ENCODE measurements around the gene ARHGAP15. TPM values are rescaled to one million over a fixed set of nuclear protein-coding genes. Genes with fewer than 3 reads are reported as not detected.

The ARHGAP15 gene
- total RNA-seq, 4 donors from 2014 or later = 0.80 to 53.1 (median 12.7) TPM

- in situ Hi-C loops (cut with MboI; ENCODE audit: low pct_ligation_motif_present in 1 of 4, low pct_unique_long_range_greater_than_20kb in 1 of 4, low sequenced_read_pairs in 3 of 4) (no loop called here), intact Hi-C loops (cut with DNase I; ENCODE audit: low total_unique reads) (no loop called here)
- Histone ChIP-seq H3K36me3 (no peaks in the 10 kb centered on the region), H3K27me3 (no peaks in the 10 kb centered on the region), H3K27ac (no peak overlapping the region), H3K4me1 (no peaks in the 10 kb centered on the region), H3K9me3 (no peaks in the 10 kb centered on the region), H3K4me3 (no peak overlapping the region)
- TF ChIP-seq POLR2A (IDR thresholded peaks at IDR 0.05) (no peak), POLR2AphosphoS5 (IDR thresholded peaks at IDR 0.05) (no peak), EP300 (IDR thresholded peaks at IDR 0.05; ENCODE audit: low read depth) (no peak), CTCF (IDR thresholded peaks at IDR 0.05) (no peak)
- WGBS, 2 donors (ENCODE audit: low coverage in 1 of 2) = 80 to 100% methylated on average over 2 of the region's 2 CpGs
- no peak for DNase-seq
These were observed 324.8 kb downstream of the ARHGAP15 start for GRCh38 chr2:143453981-143454511.

DNA sequence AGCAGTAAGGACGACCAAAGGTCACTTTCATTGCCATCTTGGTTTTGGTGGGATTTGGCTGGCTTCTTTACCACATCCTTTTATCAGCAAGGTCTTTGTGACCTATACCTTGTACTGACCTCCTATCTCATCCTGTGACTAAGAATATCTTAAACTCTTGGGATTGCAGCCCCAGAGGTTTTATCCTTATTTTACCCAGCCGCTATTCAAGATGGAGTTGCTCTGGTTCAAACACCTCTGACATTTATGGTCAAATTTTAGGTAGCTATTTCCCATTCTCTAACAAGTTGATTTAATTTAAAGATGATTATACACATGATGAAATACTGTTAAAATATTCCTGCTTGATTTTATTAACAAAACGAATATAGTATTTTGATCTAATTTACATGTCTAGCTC is 326.1 kb downstream of the ARHGAP15 start:
- no peaks in the 10 kb centered on the region for H3K9me3 ChIP-seq
- H3K4me1 ChIP-seq = no peaks in the 10 kb centered on the region
- H3K4me3 ChIP-seq = no peak overlapping the region
- intact Hi-C loops (cut with DNase I; ENCODE audit: low total_unique reads) (no loop called here), in situ Hi-C loops (cut with MboI; ENCODE audit: low pct_ligation_motif_present in 1 of 4, low pct_unique_long_range_greater_than_20kb in 1 of 4, low sequenced_read_pairs in 3 of 4) (no loop called here)
- no peaks in the 10 kb centered on the region for H3K27me3 ChIP-seq
- WGBS, 2 donors (ENCODE audit: low coverage in 1 of 2) = 93 to 95% methylated on average over 3 of the region's 3 CpGs
- TF ChIP-seq POLR2A (IDR thresholded peaks at IDR 0.05) (no peak), CTCF (IDR thresholded peaks at IDR 0.05) (no peak), POLR2AphosphoS5 (IDR thresholded peaks at IDR 0.05) (no peak)
- no peak overlapping the region for H3K27ac ChIP-seq
- DNase-seq = no peak
- no peaks in the 10 kb centered on the region for H3K36me3 ChIP-seq

DNA sequence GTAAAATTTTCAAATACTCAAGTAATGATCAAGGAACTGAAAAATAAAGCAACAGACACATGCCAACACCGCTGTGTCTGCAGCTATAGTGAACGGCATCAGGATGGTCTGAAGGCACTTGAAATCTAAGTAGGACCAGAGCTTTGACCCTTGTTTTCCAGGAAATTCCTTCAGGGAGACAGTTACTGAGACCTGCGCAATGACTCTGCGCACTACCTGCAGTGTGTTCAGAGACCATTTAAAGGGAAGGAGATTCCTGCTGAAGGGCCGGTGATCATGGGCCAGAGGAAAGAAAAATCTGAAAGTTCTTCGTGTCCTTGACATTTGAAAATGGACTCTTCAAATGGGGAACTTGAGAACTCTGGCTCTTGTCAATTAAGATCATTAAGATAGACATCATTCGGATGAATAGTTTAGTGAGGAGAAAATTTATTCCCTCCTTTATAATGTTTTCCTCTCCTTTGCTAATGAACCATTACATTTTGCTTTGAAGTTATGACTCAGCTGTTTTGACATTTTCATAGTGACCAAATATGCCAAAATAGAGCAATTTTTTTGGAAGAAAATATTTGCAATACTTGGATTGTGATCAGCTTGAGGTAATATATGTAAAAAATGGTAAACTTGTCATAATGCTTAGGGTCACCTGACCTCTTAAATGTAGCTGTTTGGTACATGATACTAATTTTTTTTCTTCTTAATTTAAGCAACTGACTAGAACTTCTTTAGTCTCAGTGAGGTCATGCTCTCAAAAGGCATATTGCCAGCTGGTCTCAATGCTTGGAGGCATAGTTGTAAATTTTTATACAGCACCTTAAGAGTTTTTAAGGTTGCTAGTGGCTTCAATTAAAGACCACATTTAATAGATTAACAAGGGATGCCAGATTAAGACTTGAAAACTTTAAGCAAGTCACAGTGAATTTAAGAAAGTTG is 329.3 kb downstream of the ARHGAP15 start:
- Histone ChIP-seq H3K4me1 (no peaks in the 10 kb centered on the region), H3K4me3 (no peak overlapping the region), H3K27ac (no peak overlapping the region), H3K36me3 (no peaks in the 10 kb centered on the region), H3K27me3 (no peaks in the 10 kb centered on the region), H3K9me3 (no peaks in the 10 kb centered on the region)
- intact Hi-C loops (cut with DNase I; ENCODE audit: low total_unique reads) (no loop called here), in situ Hi-C loops (cut with MboI; ENCODE audit: low pct_ligation_motif_present in 1 of 4, low pct_unique_long_range_greater_than_20kb in 1 of 4, low sequenced_read_pairs in 3 of 4) (no loop called here)
- DNase-seq = no peak
- WGBS, 2 donors (ENCODE audit: low coverage in 1 of 2) = 89 to 94% methylated on average over 3 to 7 of the region's 7 CpGs
- no peak for TF ChIP-seq POLR2A (IDR thresholded peaks at IDR 0.05)
- no peak for TF ChIP-seq EP300 (IDR thresholded peaks at IDR 0.05; ENCODE audit: low read depth)
- no peak for TF ChIP-seq POLR2AphosphoS5 (IDR thresholded peaks at IDR 0.05)
- no peak for TF ChIP-seq CTCF (IDR thresholded peaks at IDR 0.05)

DNA sequence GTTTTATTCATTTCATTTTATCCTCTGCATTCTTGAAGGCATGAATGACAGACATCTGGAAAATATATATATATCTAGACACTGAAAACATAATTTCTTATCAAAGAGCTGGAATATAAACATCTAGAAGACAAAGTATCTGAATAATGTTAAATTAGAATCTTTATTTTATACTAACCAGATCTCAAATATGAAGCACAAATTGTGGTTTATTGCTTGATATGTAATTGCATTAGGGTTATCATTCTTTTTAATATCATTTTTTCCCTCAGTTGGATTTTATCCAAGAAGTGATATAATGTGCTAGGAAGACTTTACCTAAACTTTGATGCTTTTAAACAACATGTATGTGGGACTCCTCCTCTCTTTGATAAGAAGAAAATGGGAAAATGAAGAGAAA is 331.2 kb downstream of the ARHGAP15 start:
- H3K27me3 ChIP-seq = no peaks in the 10 kb centered on the region
- TF ChIP-seq POLR2AphosphoS5 (IDR thresholded peaks at IDR 0.05) = no peak
- no peak for TF ChIP-seq POLR2A (IDR thresholded peaks at IDR 0.05)
- TF ChIP-seq EP300 (IDR thresholded peaks at IDR 0.05; ENCODE audit: low read depth) = no peak
- TF ChIP-seq CTCF (IDR thresholded peaks at IDR 0.05) = no peak
- intact Hi-C loops (cut with DNase I; ENCODE audit: low total_unique reads) (no loop called here), in situ Hi-C loops (cut with MboI; ENCODE audit: low pct_ligation_motif_present in 1 of 4, low pct_unique_long_range_greater_than_20kb in 1 of 4, low sequenced_read_pairs in 3 of 4) (no loop called here)
- no peak overlapping the region for H3K4me3 ChIP-seq
- H3K27ac ChIP-seq = no peak overlapping the region
- H3K4me1 ChIP-seq = no peaks in the 10 kb centered on the region
- no peaks in the 10 kb centered on the region for H3K9me3 ChIP-seq
- H3K36me3 ChIP-seq = no peaks in the 10 kb centered on the region
- no peak for DNase-seq

All from transverse colon (tissue), 4 donors.